Activated T-cell treated with anti-CD3 and anti-CD28 coated beads, Interleukin-2, amount 50 U/mL, for 72 hours (primary cell): ENCODE measurements around the gene VPS72. TPM values are rescaled to one million over a fixed set of nuclear protein-coding genes. Genes with fewer than 3 reads are reported as not detected.
"Not testable (repeated sequence)": the region's sequence is repeated elsewhere in the genome, so short reads cannot be mapped to it uniquely, and the experiment has no call there.

ENCODE experiments used
- ATAC-seq, 2 donors: fragments of 150-1000 bp; cut with Tn5 transposase; replicated peaks in 1 of 2; 2 replicates each; pipeline ENCODE4 v1.10.0; 2021; ENCODE audit warnings: moderate library complexity in 2 of 2, mild to moderate bottlenecking in 1 of 2
- DNase-seq, 2 donors: peaks; one replicate each; pipeline ENCODE4 v3.0.0; 2021 to 2022; ENCODE audit warnings: mixed read lengths in 1 of 2
- H3K27ac Mint-ChIP-seq: one replicate; pipeline ENCODE4 v1.8.0; 2022; ENCODE audit warnings: mild to moderate bottlenecking, moderate library complexity, mixed read lengths
- H3K27me3 Mint-ChIP-seq: one replicate; pipeline ENCODE4 v1.8.0; 2022; ENCODE audit warnings: low read depth, mixed read lengths
- H3K36me3 Mint-ChIP-seq, 2 donors: one replicate each; pipeline ENCODE4 v1.8.0; 2022; ENCODE audit warnings: mixed read lengths in 2 of 2, mild to moderate bottlenecking in 1 of 2; ENCODE audit not compliant: insufficient read depth in 2 of 2
- H3K4me1 Mint-ChIP-seq: one replicate; pipeline ENCODE4 v1.8.0; 2022; ENCODE audit warnings: low read depth, mixed read lengths
- H3K4me3 Mint-ChIP-seq, 2 donors: one replicate each; pipeline ENCODE4 v1.8.0; 2022; ENCODE audit warnings: mild to moderate bottlenecking in 2 of 2, mixed read lengths in 2 of 2, moderate library complexity in 2 of 2
- H3K9me3 Mint-ChIP-seq, 2 donors: one replicate each; pipeline ENCODE4 v1.8.0; 2022; ENCODE audit warnings: mixed read lengths in 2 of 2
- total RNA-seq, 2 donors: library from RNA; stranded (reverse); gene quantifications; one replicate each; pipeline ENCODE4 v1.2.3, GENCODE V29; 2022

The VPS72 gene
- total RNA-seq, 2 donors from 2014 or later = 77.8 to 94.1 TPM

- ATAC-seq = peak; percentile 94
- DNase-seq = peak; percentile 99
- peaks cover 55% of the 10 kb centered on the region for H3K4me1 Mint-ChIP-seq
- no peaks in the 10 kb centered on the region for H3K9me3 Mint-ChIP-seq
- peak within 1 kb of the TSS; percentile 99 for H3K4me3 Mint-ChIP-seq
- no peaks in the 10 kb centered on the region for H3K27me3 Mint-ChIP-seq
- H3K27ac Mint-ChIP-seq = peak within 1 kb of the TSS; percentile 99
- peaks cover 15 to 31% of the 10 kb centered on the region in 2 donors for H3K36me3 Mint-ChIP-seq
Measured at GRCh38 chr1:151198254-151199127, 8.5 kb upstream of the VPS72 start, which contains the start of gene PIP5K1A. Gene PIP5K1A (plus strand): TSS chr1:151198552. CDS start chr1:151198997, 445 bp downstream.

GRCh38 chr1:151197863-151198253 is 7.9 kb upstream of the VPS72 start:
- Mint-ChIP-seq H3K27me3 (no peaks in the 10 kb centered on the region), H3K36me3 (peaks cover 15 to 31% of the 10 kb centered on the region in 2 donors), H3K9me3 (no peaks in the 10 kb centered on the region), H3K4me3 (peak overlapping the region; percentile 99), H3K27ac (peak overlapping the region; percentile 99), H3K4me1 (peaks cover 55% of the 10 kb centered on the region)
- DNase-seq (no peak), ATAC-seq (no peak)

- Mint-ChIP-seq H3K27me3 (no peaks in the 10 kb centered on the region), H3K4me3 (peak overlapping the region; percentile 83 to 99), H3K36me3 (peaks cover 15 to 21% of the 10 kb centered on the region in 2 donors), H3K4me1 (peaks cover 42% of the 10 kb centered on the region), H3K9me3 (no peaks in the 10 kb centered on the region), H3K27ac (peak overlapping the region; percentile 85)
- peak; percentile 51 to 63 for DNase-seq
- ATAC-seq = peak; percentile 25 to 30
Measured at GRCh38 chr1:151196292-151196800, 6.3 kb upstream of the VPS72 start.

- H3K9me3 Mint-ChIP-seq, H3K27ac Mint-ChIP-seq, DNase-seq, H3K27me3 Mint-ChIP-seq, ATAC-seq, H3K4me3 Mint-ChIP-seq: not testable (repeated sequence)
- Mint-ChIP-seq H3K4me1 (peaks cover 40% of the 10 kb centered on the region), H3K36me3 (peaks cover 13 to 19% of the 10 kb centered on the region in 2 donors)
Measured at GRCh38 chr1:151194894-151195594, 5.0 kb upstream of the VPS72 start.

GRCh38 chr1:151193856-151194255 is 3.9 kb upstream of the VPS72 start:
- Mint-ChIP-seq H3K4me1 (peaks cover 35% of the 10 kb centered on the region), H3K9me3 (no peaks in the 10 kb centered on the region), H3K27me3 (no peaks in the 10 kb centered on the region), H3K36me3 (peaks cover 9 to 14% of the 10 kb centered on the region in 2 donors), H3K27ac (no peak overlapping the region), H3K4me3 (no peak overlapping the region)
- no peak for DNase-seq
- ATAC-seq = no peak

GRCh38 chr1:151193304-151193703 is 3.3 kb upstream of the VPS72 start:
- Mint-ChIP-seq H3K27ac (no peak overlapping the region), H3K4me1 (peaks cover 37% of the 10 kb centered on the region), H3K27me3 (no peaks in the 10 kb centered on the region), H3K9me3 (no peaks in the 10 kb centered on the region), H3K4me3 (no peak overlapping the region), H3K36me3 (peaks cover 5 to 8% of the 10 kb centered on the region in 2 donors)
- no peak for DNase-seq
- ATAC-seq = no peak

- Mint-ChIP-seq H3K4me1 (peaks cover 36% of the 10 kb centered on the region), H3K9me3 (no peaks in the 10 kb centered on the region), H3K27me3 (no peaks in the 10 kb centered on the region), H3K4me3 (peak overlapping the region in 1 of 2 donors; percentile 18), H3K27ac (no peak overlapping the region), H3K36me3 (peaks cover 3 to 6% of the 10 kb centered on the region in 2 donors)
- no peak for DNase-seq
- no peak for ATAC-seq
Measured at GRCh38 chr1:151192047-151192446, 2.0 kb upstream of the VPS72 start.

- DNase-seq, ATAC-seq, H3K27me3 Mint-ChIP-seq, H3K9me3 Mint-ChIP-seq: not testable (repeated sequence)
- Mint-ChIP-seq H3K36me3 (peaks cover 7 to 18% of the 10 kb centered on the region in 2 donors), H3K4me1 (peaks cover 30% of the 10 kb centered on the region), H3K4me3 (peak overlapping the region; percentile 99), H3K27ac (peak overlapping the region; percentile 51)
Measured at GRCh38 chr1:151188667-151189066, 1.3 kb downstream of the VPS72 start.

- Mint-ChIP-seq H3K9me3 (no peaks in the 10 kb centered on the region), H3K27ac (no peak overlapping the region), H3K27me3 (no peaks in the 10 kb centered on the region), H3K4me3 (no peak overlapping the region), H3K36me3 (peaks cover 12 to 28% of the 10 kb centered on the region in 2 donors), H3K4me1 (peaks cover 30% of the 10 kb centered on the region)
- DNase-seq (no peak), ATAC-seq (no peak)
Measured at GRCh38 chr1:151187205-151187604, 2.8 kb downstream of the VPS72 start.

- peaks cover 16% of the 10 kb centered on the region for H3K4me1 Mint-ChIP-seq
Measured at GRCh38 chr1:151184211-151184610, 5.8 kb downstream of the VPS72 start.

GRCh38 chr1:151176514-151177045 is 13.4 kb downstream of the VPS72 start:
- no peak for DNase-seq
- Mint-ChIP-seq H3K9me3 (no peaks in the 10 kb centered on the region), H3K27me3 (no peaks in the 10 kb centered on the region), H3K4me1 (no peaks in the 10 kb centered on the region), H3K27ac (peak overlapping the region; percentile 62), H3K4me3 (no peak overlapping the region), H3K36me3 (peaks cover 13 to 27% of the 10 kb centered on the region in 2 donors)
- no peak for ATAC-seq

More at GRCh38 chr1:151184211-151184610, 5.8 kb downstream of the VPS72 start:
- Mint-ChIP-seq H3K27me3 (no peaks in the 10 kb centered on the region), H3K27ac (no peak overlapping the region), H3K9me3 (no peaks in the 10 kb centered on the region), H3K36me3 (peaks cover 14 to 34% of the 10 kb centered on the region in 2 donors), H3K4me3 (no peak overlapping the region)
- no peak for DNase-seq
- no peak for ATAC-seq

- no peaks in the 10 kb centered on the region for H3K4me1 Mint-ChIP-seq
- no peak for DNase-seq
- H3K27ac Mint-ChIP-seq = peak within 1 kb of the TSS; percentile 62
- no peak within 1 kb of the TSS for H3K4me3 Mint-ChIP-seq
- H3K27me3 Mint-ChIP-seq = no peaks in the 10 kb centered on the region
- ATAC-seq = peak; percentile 41 to 52
- H3K9me3 Mint-ChIP-seq = no peaks in the 10 kb centered on the region
- peaks cover 11 to 21% of the 10 kb centered on the region in 2 donors for H3K36me3 Mint-ChIP-seq
Measured at GRCh38 chr1:151175863-151176262, 14.1 kb downstream of the VPS72 start, which contains the start of gene TMOD4. Gene TMOD4 (minus strand): TSS chr1:151175981. CDS start chr1:151174875, 1,106 bp downstream.
